NCI-H1048 (cell line): Measurements from ENCODE around the gene EIF3J.
"Not testable (repeated sequence)": the region's sequence is repeated elsewhere in the genome, so short reads cannot be mapped to it uniquely, and the experiment has no call there.

ENCODE experiments used
- DNase-seq: peaks from one replicate; lab custom pipeline; 2025; lab: John Stamatoyannopoulos, UW

Gene EIF3J, protein sequence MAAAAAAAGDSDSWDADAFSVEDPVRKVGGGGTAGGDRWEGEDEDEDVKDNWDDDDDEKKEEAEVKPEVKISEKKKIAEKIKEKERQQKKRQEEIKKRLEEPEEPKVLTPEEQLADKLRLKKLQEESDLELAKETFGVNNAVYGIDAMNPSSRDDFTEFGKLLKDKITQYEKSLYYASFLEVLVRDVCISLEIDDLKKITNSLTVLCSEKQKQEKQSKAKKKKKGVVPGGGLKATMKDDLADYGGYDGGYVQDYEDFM

DNA sequence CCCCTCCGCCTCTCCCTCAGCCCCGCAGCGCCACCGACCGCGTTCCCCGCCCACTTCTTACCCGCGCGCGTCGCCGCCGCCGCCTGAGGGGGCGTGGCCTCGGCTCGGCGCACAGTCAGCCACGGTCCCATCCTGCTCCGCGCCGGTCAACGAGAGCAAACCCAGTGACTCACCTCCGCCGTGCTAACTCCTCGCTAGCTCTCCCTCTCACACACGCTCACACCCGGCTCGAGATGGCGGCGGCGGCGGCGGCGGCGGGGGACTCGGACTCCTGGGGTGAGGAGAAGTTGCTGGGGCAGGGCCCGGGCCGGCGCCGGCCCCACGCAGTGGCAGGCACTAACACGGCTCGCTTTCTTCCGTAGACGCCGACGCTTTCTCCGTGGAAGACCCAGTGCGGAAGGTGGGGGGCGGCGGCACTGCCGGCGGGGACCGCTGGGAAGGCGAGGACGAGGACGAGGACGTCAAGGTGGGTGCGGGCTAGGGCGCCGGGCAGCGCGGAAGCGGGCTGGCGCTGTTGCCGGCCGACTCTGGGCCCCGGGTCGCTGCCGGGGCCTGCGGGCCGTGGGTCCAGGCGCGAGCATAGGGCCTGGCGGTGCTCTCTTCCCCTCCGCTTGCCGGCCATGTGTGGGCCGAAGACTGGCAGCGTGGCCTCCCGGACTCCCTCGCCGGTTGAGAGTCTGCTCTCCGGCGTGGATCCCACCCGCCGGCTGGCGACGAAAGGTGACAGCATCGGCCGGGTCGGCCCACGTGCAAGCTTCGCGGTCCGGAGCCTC is at the start of gene EIF3J:
TSS of gene EIF3J (plus strand) at position 186 of the 773 bp plus-strand sequence. CDS start at position 234, 48 bp downstream.
- peak; percentile 84 for DNase-seq

DNA sequence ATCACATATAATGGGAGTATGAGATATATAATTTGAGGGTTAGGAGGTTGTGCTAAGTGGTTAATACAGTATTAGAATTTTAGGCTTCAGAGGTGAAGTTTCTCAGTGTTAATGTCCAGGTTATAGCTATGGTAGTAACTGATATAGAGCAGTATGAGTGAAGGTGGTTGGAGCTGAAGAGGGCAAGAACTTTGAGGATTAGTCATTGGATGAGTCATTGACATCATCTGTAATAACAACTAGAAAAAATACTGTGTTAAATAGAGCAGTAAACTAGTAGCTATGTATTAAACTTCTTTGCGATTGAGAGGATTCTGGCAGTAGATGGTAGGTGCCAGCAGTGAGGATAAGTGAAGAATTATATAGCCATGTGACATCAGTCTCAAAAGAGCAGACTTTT is 47.5 kb upstream of the EIF3J start:
- DNase-seq = no peak

GRCh38 chr15:44490622-44491021 is 46.3 kb upstream of the EIF3J start:
- no peak for DNase-seq

- no peak for DNase-seq
These were observed 44.9 kb upstream of the EIF3J start for GRCh38 chr15:44492040-44492439.

- DNase-seq = no peak
These were observed 44.3 kb upstream of the EIF3J start for GRCh38 chr15:44492672-44493071.

- no peak for DNase-seq
These were observed 41.4 kb upstream of the EIF3J start for GRCh38 chr15:44495562-44495961.

DNA sequence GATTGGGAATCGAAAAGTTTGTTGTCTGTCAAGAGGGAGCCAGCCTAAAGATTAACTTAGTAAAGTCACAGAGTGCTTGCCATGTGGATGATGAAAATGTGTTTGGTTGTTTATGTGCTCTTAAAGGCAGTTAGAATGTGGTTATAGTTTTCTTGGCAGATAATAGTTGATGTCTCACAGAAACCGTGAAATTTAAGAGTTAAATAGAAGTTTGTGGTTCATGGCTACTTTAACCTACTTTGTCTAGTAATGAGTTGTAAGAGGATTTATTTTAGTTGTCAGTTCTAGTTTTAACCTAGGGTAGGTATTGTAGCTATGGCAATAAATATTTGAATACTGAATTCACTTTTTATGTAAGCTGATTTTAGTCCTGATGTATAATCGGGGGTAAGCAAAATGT is 36.4 kb upstream of the EIF3J start:
- DNase-seq = no peak

DNA sequence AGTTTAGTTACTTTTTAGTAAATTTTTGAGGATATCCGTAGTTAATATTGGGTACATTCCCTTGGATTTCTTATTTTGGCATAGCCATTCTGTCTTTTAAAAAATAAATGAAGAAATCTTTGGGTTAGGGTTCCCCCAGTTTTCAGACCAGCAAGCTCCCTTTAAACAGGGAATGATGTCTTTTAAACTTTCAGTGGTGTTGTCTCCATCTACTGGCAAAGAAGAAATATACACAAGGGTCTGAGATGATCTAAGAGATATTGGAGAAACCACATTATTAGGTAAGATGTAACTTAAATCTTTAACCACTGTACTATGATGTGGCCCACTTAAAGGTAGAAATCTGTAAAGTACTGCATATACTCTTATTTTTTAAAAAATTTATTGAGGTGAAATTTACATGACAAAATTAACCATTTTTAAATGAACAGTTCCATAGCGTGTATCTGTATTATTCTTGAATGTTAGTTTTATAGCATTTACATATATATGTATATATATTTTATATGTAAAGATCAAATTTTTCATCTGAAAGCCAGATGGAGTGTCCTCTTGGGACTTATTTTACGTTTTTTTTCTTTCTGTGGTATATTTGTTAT is 35.1 kb upstream of the EIF3J start:
- no peak for DNase-seq

DNA sequence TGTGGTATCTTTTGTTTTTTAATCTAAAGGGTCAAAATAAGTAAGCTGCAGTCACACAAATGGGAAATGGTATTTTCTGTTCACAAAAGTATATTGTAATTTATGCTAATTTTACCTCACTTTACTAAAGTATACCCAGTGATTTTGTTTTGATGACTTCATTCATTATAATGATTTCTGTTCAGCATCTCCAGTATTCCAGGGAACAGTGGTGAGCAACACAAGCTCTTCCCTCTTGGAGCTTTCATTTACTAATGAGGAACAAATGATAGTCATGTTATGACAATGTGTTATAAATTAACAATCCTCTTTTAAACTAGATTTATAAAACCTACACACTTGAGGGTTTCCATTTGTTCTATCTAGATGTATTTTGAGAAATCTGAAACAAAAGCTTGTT is 20.5 kb upstream of the EIF3J start:
- no peak for DNase-seq

- DNase-seq = no peak
These were observed 17.4 kb upstream of the EIF3J start for GRCh38 chr15:44519537-44519936.

- no peak for DNase-seq
These were observed 11.9 kb upstream of the EIF3J start for GRCh38 chr15:44525018-44525417.

DNA sequence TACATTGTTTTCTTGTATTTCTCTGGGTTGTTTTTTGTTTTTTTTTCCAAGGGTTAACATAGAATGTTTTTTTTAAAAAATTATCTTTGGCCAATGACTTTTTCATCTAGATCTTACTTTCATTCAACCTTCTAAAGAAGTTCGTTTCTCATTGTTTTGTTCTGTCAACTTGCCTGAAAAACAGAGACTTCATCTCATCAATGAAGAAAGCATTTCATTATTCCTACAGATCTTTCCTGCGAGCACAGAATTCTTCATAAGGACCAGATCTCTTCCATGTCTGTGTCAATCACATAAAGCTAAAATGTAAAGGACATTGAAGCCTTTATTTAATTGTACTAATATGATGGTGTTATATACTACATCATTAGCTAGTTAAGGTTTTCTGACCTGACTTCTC is 9.7 kb upstream of the EIF3J start:
- no peak for DNase-seq

DNA sequence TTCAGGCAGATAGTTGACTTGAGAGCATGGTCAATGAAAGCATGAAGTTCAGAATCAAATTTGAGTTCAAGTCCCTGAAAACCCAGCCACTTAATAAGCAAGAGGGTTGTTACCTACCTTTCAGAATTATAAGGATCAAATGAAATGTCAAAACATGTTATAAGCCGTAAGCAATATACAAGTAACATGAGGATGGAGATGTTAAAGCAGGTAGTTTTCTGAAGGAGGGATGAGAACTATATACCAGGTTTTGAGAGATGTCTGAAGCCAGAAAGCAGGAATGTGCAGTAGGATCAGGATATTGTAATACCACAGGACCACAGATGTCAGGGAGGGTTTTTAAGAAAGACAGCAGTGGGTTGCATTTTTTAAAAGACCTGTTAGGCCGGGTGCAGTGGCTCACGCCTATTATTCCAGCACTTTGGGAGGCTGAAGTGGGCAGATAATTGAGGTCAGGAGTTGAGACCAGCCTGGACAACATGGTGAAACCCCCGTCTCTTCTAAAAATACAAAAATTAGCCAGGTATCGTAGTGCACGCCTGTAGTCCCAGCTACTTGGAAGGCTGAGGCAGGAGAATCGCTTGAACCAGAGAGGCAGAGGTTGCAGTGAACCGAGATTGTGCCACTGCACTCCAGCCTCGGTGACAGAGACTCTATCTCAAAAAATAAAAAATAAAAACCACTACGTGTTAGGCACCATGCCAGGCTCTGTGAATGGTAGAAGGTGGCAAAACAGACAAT is 6.9 kb upstream of the EIF3J start:
- DNase-seq = no peak

DNA sequence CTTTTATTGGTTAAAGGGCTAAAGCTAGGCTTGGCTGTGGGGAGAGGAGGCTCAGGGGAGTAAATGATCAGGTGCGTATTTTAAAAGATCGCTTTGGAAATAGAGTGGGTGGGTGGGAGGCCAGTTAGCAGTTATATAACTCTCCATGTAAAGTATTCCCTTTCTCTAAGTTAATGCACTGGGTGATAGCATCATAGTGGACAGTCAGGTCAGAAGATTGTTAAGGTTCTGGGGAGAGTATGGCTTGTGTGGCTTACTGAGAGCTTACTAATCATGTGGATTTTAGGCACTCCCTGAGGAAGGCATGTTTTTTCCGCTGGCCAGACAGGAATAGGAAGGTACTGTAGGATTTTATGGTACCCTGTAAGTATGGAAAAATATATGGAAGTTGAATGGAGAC is 6.3 kb upstream of the EIF3J start:
- DNase-seq = no peak

DNA sequence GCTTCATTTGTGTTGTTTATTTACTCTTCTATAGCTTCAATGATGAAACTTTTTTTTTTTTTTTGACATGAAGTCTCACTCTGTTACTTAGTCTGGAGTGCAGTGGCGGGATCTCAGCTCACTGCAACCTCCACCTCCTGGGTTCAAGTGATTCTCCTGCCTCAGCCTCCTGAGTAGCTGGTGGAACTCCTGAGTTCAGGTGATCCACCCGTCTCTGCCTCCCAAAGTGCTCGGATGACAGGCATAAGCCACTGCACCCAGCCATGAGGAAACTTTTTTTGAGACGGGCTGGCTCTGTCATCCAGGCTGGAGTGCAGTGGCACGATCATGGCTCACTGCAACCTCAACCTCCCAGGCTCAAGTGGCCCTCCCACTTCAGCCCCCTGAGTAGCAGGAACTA is 4.7 kb upstream of the EIF3J start:
- DNase-seq = not testable (repeated sequence)

DNA sequence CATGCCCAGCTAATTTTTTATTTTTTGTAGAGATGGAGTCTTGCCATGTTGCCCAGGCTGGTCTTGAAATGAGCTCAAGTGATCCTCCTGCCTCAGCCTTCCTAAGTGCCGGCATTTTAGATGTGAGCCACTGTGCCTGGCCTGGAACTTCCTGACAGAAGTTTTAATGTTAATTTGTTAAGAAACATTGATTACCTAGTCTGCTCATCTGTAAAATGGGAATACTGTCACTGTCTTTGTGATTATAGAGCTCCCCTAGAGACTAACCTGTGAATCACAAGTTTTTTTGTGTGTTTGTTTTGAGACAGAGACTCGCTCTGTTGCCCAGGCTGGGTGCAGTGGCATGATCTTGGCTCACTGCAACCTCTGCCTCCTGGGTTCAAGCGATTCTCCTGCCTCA is 4.3 kb upstream of the EIF3J start:
- DNase-seq = no peak

DNA sequence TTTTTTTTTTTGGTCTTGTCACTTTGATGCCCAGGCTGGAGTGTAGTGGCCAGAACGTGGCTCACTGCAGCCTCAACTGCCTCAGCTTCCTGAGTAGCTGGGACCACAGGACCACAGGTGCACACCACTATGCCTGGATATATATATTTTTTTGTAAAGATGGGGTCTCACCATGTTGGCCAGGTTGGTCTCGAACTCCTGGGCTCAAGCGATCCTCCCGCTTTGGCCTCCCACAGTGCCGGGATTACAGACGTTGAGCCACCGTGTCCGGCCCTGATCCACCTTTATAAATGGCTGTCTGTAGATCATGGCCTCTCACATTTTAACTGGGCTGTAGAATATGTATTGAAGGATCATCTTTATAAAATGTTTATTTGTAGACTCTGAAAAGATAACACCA is 1.9 kb upstream of the EIF3J start:
- no peak for DNase-seq

GRCh38 chr15:44535523-44536301 is 1.2 kb upstream of the EIF3J start:
- DNase-seq = no peak

GRCh38 chr15:44536302-44536961 is 515 bp upstream of the EIF3J start:
- peak; percentile 77 for DNase-seq

DNA sequence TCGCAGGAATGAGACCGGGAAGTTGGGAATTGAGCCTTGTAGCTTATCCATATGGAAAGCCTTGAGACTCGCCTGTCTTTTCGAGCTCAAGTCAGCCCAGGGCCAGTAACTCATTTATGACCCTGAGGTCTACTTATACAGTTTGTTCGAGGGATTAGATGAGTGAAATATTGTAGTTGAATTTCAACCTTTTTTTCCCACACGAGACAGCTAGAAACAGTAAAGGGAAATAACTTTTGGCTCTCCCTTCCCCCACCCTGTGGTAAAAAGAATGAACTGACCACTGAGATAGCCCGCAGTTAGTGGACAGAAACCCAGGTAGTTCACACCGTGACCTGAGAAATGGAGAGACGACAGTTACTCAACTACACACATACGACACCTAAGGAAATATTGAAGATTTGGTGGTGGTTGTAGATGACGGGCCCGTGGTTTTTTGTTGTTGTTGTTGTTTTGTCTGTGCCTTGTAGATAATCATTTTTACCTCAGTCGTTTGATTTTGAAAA is 841 bp downstream of the EIF3J start:
- DNase-seq = no peak
